ENCODE data around the gene VPS37D. TPM values are rescaled to one million over a fixed set of nuclear protein-coding genes. Genes with fewer than 3 reads are reported as not detected.

VPS37D gene
- total and polyA plus RNA-seq, 10 of the 15 experiments (the other 5 are each of a cell fraction or from before 2014, with no cell fraction given), result 0.10 to 0.45 (median 0.16) TPM; not detected in 6

DNA sequence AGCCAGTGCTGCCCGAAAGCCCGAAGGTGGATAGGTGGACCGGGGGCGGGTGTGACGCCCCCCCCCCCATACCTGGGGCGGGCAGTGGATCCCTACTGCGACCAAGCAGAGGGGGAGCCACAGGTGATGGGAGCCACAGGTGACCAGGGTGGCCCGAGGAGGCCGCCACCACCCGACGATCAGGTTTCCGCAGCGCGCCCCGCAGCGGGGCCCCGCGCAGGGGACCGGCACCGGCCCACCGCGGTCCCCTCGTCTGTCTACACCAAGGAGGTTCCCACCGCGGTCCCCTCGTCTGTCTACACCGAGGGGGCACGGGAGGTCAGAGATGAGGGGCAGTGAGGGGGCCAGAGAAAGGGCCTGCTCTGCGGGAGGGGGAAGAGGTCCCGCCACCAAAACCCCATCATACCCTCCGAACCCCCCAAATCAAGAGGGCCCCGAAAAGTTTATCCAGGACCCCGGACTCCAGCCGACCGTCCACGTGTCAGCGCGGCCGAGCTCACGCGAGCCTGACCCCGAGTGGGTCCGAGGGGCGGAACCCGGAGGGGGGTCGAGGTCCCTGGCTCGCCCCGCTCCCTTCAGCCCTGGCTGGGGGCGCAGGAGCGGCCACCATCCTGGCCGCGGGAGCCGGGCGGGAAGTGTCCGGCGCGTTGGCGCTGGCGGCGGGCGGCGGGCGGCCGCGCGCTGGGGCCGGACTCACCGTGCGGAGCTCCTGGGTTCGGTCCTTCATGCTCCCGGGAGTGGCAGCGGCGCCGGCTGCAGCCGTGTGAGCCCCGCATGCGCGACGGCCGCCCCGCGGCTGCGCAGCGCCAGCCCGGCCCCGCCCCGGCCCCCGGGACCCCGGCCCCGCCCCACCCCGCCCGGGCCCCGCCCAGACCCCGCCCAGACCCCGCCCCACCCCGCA is 51.5 kb downstream of the VPS37D start, which contains the start of gene STX1A (continued):
- TF ChIP-seq, protein P1, sequence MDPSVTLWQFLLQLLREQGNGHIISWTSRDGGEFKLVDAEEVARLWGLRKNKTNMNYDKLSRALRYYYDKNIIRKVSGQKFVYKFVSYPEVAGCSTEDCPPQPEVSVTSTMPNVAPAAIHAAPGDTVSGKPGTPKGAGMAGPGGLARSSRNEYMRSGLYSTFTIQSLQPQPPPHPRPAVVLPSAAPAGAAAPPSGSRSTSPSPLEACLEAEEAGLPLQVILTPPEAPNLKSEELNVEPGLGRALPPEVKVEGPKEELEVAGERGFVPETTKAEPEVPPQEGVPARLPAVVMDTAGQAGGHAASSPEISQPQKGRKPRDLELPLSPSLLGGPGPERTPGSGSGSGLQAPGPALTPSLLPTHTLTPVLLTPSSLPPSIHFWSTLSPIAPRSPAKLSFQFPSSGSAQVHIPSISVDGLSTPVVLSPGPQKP (IDR thresholded peaks at IDR 0.05; ENCODE audit: low read depth, low read length), result no peak
- no peak for TF ChIP-seq TARDBP (IDR thresholded peaks at IDR 0.05; ENCODE audit: borderline replicate concordance)
- TF ChIP-seq, protein P2, sequence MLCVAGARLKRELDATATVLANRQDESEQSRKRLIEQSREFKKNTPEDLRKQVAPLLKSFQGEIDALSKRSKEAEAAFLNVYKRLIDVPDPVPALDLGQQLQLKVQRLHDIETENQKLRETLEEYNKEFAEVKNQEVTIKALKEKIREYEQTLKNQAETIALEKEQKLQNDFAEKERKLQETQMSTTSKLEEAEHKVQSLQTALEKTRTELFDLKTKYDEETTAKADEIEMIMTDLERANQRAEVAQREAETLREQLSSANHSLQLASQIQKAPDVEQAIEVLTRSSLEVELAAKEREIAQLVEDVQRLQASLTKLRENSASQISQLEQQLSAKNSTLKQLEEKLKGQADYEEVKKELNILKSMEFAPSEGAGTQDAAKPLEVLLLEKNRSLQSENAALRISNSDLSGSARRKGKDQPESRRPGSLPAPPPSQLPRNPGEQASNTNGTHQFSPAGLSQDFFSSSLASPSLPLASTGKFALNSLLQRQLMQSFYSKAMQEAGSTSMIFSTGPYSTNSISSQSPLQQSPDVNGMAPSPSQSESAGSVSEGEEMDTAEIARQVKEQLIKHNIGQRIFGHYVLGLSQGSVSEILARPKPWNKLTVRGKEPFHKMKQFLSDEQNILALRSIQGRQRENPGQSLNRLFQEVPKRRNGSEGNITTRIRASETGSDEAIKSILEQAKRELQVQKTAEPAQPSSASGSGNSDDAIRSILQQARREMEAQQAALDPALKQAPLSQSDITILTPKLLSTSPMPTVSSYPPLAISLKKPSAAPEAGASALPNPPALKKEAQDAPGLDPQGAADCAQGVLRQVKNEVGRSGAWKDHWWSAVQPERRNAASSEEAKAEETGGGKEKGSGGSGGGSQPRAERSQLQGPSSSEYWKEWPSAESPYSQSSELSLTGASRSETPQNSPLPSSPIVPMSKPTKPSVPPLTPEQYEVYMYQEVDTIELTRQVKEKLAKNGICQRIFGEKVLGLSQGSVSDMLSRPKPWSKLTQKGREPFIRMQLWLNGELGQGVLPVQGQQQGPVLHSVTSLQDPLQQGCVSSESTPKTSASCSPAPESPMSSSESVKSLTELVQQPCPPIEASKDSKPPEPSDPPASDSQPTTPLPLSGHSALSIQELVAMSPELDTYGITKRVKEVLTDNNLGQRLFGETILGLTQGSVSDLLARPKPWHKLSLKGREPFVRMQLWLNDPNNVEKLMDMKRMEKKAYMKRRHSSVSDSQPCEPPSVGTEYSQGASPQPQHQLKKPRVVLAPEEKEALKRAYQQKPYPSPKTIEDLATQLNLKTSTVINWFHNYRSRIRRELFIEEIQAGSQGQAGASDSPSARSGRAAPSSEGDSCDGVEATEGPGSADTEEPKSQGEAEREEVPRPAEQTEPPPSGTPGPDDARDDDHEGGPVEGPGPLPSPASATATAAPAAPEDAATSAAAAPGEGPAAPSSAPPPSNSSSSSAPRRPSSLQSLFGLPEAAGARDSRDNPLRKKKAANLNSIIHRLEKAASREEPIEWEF (IDR thresholded peaks at IDR 0.05; ENCODE audit: insufficient replicate concordance, low read depth, low read length), result no peak
- TF ChIP-seq DPF2 (IDR thresholded peaks at IDR 0.05), result no peak
- TF ChIP-seq ZNF24 (IDR thresholded peaks at IDR 0.05), result no peak
- TF ChIP-seq, protein P3, sequence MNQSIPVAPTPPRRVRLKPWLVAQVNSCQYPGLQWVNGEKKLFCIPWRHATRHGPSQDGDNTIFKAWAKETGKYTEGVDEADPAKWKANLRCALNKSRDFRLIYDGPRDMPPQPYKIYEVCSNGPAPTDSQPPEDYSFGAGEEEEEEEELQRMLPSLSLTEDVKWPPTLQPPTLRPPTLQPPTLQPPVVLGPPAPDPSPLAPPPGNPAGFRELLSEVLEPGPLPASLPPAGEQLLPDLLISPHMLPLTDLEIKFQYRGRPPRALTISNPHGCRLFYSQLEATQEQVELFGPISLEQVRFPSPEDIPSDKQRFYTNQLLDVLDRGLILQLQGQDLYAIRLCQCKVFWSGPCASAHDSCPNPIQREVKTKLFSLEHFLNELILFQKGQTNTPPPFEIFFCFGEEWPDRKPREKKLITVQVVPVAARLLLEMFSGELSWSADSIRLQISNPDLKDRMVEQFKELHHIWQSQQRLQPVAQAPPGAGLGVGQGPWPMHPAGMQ (IDR thresholded peaks at IDR 0.05; ENCODE audit: borderline replicate concordance), result no peak
- no peak for TF ChIP-seq HDGF (IDR thresholded peaks at IDR 0.05)
- 0 out of 2 replicates have a peak, but pooled peaks have one; percentile 36 for TF ChIP-seq ZNF207 (IDR thresholded peaks at IDR 0.05; ENCODE audit: borderline replicate concordance)
- TF ChIP-seq, protein P4, sequence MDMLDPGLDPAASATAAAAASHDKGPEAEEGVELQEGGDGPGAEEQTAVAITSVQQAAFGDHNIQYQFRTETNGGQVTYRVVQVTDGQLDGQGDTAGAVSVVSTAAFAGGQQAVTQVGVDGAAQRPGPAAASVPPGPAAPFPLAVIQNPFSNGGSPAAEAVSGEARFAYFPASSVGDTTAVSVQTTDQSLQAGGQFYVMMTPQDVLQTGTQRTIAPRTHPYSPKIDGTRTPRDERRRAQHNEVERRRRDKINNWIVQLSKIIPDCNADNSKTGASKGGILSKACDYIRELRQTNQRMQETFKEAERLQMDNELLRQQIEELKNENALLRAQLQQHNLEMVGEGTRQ (IDR thresholded peaks at IDR 0.05; ENCODE audit: borderline replicate concordance, low read depth, low read length), result no peak
- TF ChIP-seq ETV6 (conservative IDR thresholded peaks at IDR 0.05 in 1 of 2, IDR thresholded peaks at IDR 0.05 in 1 of 2; ENCODE audit: borderline replicate concordance in 1 of 2, low read depth in 1 of 2), result no peak
- TF ChIP-seq, protein P5, sequence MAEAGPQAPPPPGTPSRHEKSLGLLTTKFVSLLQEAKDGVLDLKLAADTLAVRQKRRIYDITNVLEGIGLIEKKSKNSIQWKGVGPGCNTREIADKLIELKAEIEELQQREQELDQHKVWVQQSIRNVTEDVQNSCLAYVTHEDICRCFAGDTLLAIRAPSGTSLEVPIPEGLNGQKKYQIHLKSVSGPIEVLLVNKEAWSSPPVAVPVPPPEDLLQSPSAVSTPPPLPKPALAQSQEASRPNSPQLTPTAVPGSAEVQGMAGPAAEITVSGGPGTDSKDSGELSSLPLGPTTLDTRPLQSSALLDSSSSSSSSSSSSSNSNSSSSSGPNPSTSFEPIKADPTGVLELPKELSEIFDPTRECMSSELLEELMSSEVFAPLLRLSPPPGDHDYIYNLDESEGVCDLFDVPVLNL (IDR thresholded peaks at IDR 0.05; ENCODE audit: low read depth, low read length), result no peak
- peak; percentile 20; the same call in 1 of the 2 replicates for TF ChIP-seq TAF1 (IDR thresholded peaks at IDR 0.05; ENCODE audit: borderline replicate concordance, low read depth, low read length)
- no peak for TF ChIP-seq KAT2A (conservative IDR thresholded peaks at IDR 0.05; ENCODE audit: control insufficient read depth, low read depth, low read length)
- TF ChIP-seq TCF3 (IDR thresholded peaks at IDR 0.05; ENCODE audit: borderline replicate concordance, insufficient read depth, low read depth, low read length), result no peak
- TF ChIP-seq NRF1 (conservative IDR thresholded peaks at IDR 0.05; ENCODE audit: low read depth, low read length), result peak; percentile 72
- TF ChIP-seq RB1 (IDR thresholded peaks at IDR 0.05; ENCODE audit: borderline replicate concordance), result peak; percentile 72; the same call in 1 of the 2 replicates
- TF ChIP-seq BCL11A (IDR thresholded peaks at IDR 0.05; ENCODE audit: low read depth, low read length), result no peak
- peak; percentile 58; the same call in 1 of the 2 replicates for TF ChIP-seq BACH1 (IDR thresholded peaks at IDR 0.05; ENCODE audit: borderline replicate concordance)
- no peak for TF ChIP-seq SMC3 (IDR thresholded peaks at IDR 0.05; ENCODE audit: borderline replicate concordance, low read length)

Data from GM12878 (cell line).